Activated CD8-positive, alpha-beta memory T cell treated with anti-CD3 and anti-CD28 coated beads, Interleukin-2, amount 10 ng/mL, durations not matched to agents 7 days and 5 days (primary cell): ENCODE data around the gene HSPA9. TPM values are rescaled to one million over a fixed set of nuclear protein-coding genes. Genes with fewer than 3 reads are reported as not detected.

ENCODE experiments used
- ATAC-seq: fragments of 150-1000 bp; cut with Tn5 transposase; one replicate; pipeline ENCODE4 v1.10.0; 2021; ENCODE audit warnings: moderate library complexity
- CTCF ChIA-PET: fragments of 350-600 bp; sonication (Branson Sonifier 250); formaldehyde crosslinking; loops from one replicate; lab custom pipeline; 2021; ENCODE audit warnings: antibody characterized with exemption; lab: Charles Lee
- DNase-seq: peaks from one replicate; pipeline ENCODE4 v3.0.0-alpha.2; 2020
- H3K27ac Mint-ChIP-seq: one replicate; pipeline ENCODE4 v1.8.0; 2021; ENCODE audit warnings: mild to moderate bottlenecking, mixed read lengths
- H3K27me3 Mint-ChIP-seq: one replicate; pipeline ENCODE4 v1.8.0; 2021; ENCODE audit warnings: mixed read lengths
- H3K36me3 Mint-ChIP-seq: one replicate; pipeline ENCODE4 v1.8.0; 2021; ENCODE audit warnings: mild to moderate bottlenecking, mixed read lengths
- H3K4me1 Mint-ChIP-seq: one replicate; pipeline ENCODE4 v1.8.0; 2021; ENCODE audit warnings: mixed read lengths
- H3K4me3 Mint-ChIP-seq: one replicate; pipeline ENCODE4 v1.8.0; 2021; ENCODE audit warnings: mild to moderate bottlenecking, moderate library complexity, mixed read lengths
- H3K9me3 Mint-ChIP-seq: one replicate; pipeline ENCODE4 v1.8.0; 2022; ENCODE audit warnings: low read depth, mixed read lengths
- total RNA-seq, 2 experiments: library from RNA; stranded (reverse); gene quantifications; one replicate each; pipeline ENCODE4 v1.2.3, GENCODE V29; 2021

The HSPA9 gene
- total RNA-seq, 2 experiments from 2014 or later = 208 to 309 TPM

DNA sequence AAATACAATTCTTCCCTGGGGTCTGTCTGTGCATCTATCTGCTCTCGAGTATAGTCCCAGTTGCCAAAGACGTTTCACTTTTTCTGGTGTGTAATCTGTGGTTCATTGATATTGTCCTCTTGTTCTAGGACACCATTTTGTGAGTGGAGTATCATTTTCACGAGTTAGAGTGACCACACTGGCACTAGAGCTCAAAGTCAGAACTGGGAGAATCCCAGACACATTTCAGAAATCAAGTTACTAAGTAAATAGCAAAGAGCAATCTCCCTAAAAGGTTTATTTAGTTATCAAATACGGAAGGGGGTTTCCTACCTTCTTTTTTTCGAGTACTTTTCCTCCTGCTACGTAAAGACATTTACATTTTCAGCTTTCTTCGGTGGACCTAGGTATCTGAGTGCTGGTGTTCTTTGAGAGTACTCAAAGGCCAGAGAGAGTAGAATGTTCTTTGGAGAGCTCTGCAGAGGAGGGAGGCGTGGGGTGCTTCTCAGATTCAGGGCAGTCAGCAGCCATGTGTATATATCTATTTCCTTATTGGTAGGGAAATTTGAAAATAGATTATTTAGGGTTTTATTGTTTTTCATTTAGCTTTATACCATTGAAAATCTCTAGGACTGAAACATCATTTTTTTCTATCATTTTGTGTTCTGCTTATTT lies 8.9 kb upstream of the HSPA9 start:
- Mint-ChIP-seq H3K4me3 (no peak overlapping the region), H3K9me3 (no peaks in the 10 kb centered on the region), H3K27me3 (peaks cover 18% of the 10 kb centered on the region), H3K36me3 (no peaks in the 10 kb centered on the region), H3K4me1 (peaks cover 4% of the 10 kb centered on the region), H3K27ac (no peak overlapping the region)
- DNase-seq (no peak), ATAC-seq (no peak)
- CTCF ChIA-PET = interaction anchor here (1.0 to 1.2 kb wide), 2 partner anchors 57 to 206 kb away, joined by 3 read pairs; no protein-coding TSS in a partner anchor

DNA sequence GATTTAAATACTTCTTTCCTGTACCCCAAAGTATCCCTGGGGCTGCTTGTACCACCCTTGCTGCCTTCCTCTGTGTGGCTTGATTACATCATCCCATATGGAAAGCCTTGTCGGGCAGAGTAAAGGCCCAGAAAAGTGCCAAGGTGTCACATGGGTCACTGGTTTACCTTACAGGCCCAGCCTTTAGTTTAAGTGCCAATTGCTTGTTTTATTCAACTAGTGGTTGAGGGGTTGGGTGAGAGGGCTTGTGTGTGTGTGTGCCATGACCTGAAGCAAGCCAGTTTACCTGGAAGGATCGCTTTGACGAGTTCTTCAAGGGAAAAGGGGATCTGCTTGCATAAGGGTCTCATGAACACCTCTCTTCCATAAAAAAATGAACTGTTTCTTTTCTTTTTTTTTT lies 7.8 kb upstream of the HSPA9 start:
- Mint-ChIP-seq H3K4me1 (peaks cover 4% of the 10 kb centered on the region), H3K9me3 (no peaks in the 10 kb centered on the region), H3K36me3 (no peaks in the 10 kb centered on the region), H3K27me3 (peaks cover 13% of the 10 kb centered on the region), H3K27ac (no peak overlapping the region), H3K4me3 (no peak overlapping the region)
- no peak for ATAC-seq
- CTCF ChIA-PET = no interaction called here
- no peak for DNase-seq

DNA sequence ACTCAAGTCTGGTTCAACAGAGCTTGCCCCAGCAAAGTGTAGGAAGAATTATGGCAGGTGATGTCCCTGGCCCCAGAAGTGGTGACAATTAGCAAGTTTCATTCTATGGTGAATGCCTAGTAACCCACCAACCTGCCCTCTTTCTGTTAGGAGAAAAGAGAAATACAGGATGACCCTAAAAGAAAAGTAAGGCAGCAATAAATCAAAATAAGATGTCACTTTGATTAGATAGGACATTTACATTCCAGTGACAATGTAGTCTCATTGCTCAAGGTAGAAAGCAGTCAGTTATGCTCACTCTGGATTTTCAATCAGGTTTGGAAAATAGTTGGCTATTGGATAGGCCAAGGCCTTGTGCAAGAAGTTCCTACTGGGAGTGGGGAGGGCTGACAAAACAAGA lies 5.6 kb upstream of the HSPA9 start:
- CTCF ChIA-PET = interaction anchor here (0.5 to 1.8 kb wide), 4 partner anchors 11 to 501 kb away, joined by 3 to 6 read pairs (median 4); no protein-coding TSS in a partner anchor
- DNase-seq = no peak
- H3K36me3 Mint-ChIP-seq = peaks cover 1% of the 10 kb centered on the region
- peaks cover 10% of the 10 kb centered on the region for H3K27me3 Mint-ChIP-seq
- H3K9me3 Mint-ChIP-seq = no peaks in the 10 kb centered on the region
- no peak for ATAC-seq
- H3K4me1 Mint-ChIP-seq = peaks cover 12% of the 10 kb centered on the region
- H3K27ac Mint-ChIP-seq = no peak overlapping the region
- no peak overlapping the region for H3K4me3 Mint-ChIP-seq

DNA sequence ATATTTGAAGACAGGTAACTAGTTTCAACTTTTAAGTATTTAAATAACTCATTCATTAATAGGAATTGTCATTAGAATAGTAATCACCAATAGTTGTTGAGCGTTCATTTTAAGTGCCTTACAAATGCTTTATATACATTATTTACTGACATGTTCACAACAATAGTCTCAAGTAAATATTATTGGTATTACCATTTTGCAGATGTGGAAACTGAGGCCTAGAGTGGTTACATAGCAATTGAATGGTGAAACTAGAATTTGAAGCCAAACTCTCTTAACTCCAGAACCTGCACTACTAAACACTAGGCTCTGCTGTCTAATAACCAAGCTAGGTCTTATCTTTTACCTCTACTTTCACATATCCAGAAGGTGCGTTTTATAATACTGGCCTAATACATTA lies 4.8 kb upstream of the HSPA9 start:
- DNase-seq = no peak
- Mint-ChIP-seq H3K4me3 (no peak overlapping the region), H3K27me3 (peaks cover 3% of the 10 kb centered on the region), H3K9me3 (no peaks in the 10 kb centered on the region), H3K36me3 (peaks cover 1% of the 10 kb centered on the region), H3K27ac (no peak overlapping the region), H3K4me1 (peaks cover 14% of the 10 kb centered on the region)
- no peak for ATAC-seq
- CTCF ChIA-PET = interaction anchor here (0.6 to 1.8 kb wide), 22 partner anchors 9 to 682 kb away, joined by 3 to 8 read pairs (median 4); partner anchors contain the start of gene CDC25C

DNA sequence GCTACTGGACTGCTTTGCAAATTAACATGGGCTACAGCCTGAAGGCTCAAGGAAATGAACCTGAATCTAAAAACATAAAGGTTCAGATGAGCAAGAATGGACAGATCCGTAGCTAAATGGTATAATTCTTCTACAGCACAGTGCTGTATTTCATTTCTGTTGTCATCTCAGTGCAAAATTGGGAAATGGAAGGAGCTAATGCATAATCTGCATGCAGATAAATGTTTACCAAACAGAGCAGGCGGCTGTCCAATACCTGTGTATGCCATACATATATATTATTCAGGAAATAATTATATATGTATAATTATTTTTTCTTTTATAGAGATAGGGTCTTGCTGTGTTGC lies 4.3 kb upstream of the HSPA9 start:
- H3K4me1 Mint-ChIP-seq = peaks cover 14% of the 10 kb centered on the region
- H3K9me3 Mint-ChIP-seq = no peaks in the 10 kb centered on the region

DNA sequence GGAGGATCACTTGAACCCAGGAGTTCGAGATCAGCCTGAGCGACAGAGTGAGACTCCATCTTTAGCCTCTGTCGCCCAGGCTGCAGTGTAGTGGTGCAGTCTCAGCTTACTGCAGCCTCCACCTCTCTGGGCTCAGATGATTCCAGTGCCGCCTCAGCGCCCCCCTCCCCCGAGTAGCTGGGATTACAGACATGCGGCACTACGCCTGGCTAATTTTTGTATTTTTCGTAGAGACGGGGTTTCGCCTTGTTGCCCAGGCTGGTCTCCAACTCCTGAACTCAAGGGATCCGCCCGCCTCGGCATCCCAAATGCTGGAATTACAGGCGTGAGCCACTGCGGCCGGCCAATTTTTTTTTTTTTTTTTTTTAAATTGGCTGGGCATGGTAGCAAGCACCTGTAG lies 2.3 kb upstream of the HSPA9 start:
- CTCF ChIA-PET = interaction anchor here (0.6 to 3.0 kb wide), 2 partner anchors 114 to 852 kb away, joined by 3 to 18 read pairs; partner anchors contain the start of gene EGR1
- DNase-seq (no peak), ATAC-seq (no peak)
- Mint-ChIP-seq H3K27ac (no peak overlapping the region), H3K27me3 (no peaks in the 10 kb centered on the region), H3K36me3 (peaks cover 18% of the 10 kb centered on the region), H3K4me3 (no peak overlapping the region), H3K4me1 (peaks cover 23% of the 10 kb centered on the region), H3K9me3 (no peaks in the 10 kb centered on the region)

More for the DNA sequence above, 4.3 kb upstream of the HSPA9 start:
- Mint-ChIP-seq H3K27ac (peak overlapping the region; percentile 22), H3K36me3 (peaks cover 6% of the 10 kb centered on the region), H3K4me3 (no peak overlapping the region), H3K27me3 (no peaks in the 10 kb centered on the region)
- DNase-seq (no peak), ATAC-seq (no peak)
- CTCF ChIA-PET = interaction anchor here (0.6 to 1.5 kb wide), 34 partner anchors 9 to 1132 kb away, joined by 3 to 8 read pairs (median 3); partner anchors contain the start of gene CDC25C

DNA sequence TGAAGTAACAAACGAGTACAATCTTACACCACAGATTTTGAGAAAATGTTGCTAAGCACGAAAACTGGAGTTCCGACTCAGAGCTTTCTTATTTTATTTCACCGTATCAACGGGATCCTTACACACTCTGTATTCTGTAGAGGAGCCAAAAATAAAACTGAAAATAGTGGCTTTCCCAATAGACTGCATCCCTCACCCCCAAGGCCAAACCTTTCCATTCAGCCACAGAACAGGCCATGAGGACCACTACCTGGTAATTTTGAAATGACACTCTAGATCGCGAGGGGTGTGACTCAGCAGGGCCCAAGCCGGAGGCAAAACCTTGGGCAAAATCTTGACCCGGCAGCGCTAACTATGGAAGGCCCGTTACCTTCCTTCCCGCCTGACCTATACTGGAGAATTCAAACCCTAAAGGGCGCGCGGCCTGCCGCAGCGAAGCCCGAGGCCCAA lies 432 bp downstream of the HSPA9 start:
- Mint-ChIP-seq H3K9me3 (no peaks in the 10 kb centered on the region), H3K27ac (peak overlapping the region; percentile 98), H3K36me3 (peaks cover 35% of the 10 kb centered on the region), H3K27me3 (no peaks in the 10 kb centered on the region), H3K4me3 (peak overlapping the region; percentile 93), H3K4me1 (peaks cover 38% of the 10 kb centered on the region)
- DNase-seq = no peak
- no peak for ATAC-seq
- CTCF ChIA-PET = interaction anchor here (0.6 to 3.0 kb wide), 7 partner anchors 8 to 730 kb away, joined by 3 to 23 read pairs (median 7); partner anchors contain the start of genes EGR1, ETF1 and MATR3

DNA sequence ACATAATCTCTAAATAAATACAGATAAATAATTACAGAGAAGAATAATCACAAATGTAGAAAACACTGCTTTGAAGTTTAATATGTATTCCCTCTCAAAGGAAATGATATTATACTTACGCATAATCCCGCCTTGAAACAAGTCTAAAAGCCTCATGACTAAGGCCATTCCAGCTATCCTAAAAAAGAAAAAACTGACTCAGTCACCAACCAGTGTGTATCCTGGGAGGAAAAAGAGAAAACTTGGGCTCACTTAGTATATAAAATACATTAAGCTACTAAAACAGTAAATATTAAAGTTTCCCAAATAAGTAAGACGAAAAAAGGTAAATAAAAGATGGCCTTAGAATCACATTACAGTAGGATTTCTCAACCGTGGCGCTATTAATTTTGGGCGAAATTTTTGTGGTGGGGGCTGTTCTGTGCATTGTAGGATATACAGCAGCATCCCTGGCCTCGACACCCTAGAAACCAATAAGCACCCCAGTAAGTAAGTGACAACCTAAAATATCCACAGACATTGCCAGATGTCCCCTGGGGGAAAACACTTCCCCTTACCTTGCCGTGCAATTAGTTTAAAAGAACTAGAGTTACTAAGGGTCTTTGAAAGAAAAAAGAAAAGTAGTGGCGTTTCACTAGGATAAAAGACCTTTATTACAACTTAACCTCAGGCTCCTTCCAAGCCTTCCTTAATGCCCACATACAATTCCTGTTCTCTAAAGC lies 1.1 kb downstream of the HSPA9 start:
- peak overlapping the region; percentile 98 for H3K27ac Mint-ChIP-seq
- no peak for ATAC-seq
- H3K4me1 Mint-ChIP-seq = peaks cover 40% of the 10 kb centered on the region
- H3K27me3 Mint-ChIP-seq = no peaks in the 10 kb centered on the region
- H3K4me3 Mint-ChIP-seq = peak overlapping the region; percentile 93
- CTCF ChIA-PET = interaction anchor here (2.1 to 3.0 kb wide), 2 partner anchors 31 to 110 kb away, joined by 18 read pairs; partner anchors contain the start of genes EGR1 and ETF1
- no peaks in the 10 kb centered on the region for H3K9me3 Mint-ChIP-seq
- no peak for DNase-seq
- H3K36me3 Mint-ChIP-seq = peaks cover 38% of the 10 kb centered on the region

DNA sequence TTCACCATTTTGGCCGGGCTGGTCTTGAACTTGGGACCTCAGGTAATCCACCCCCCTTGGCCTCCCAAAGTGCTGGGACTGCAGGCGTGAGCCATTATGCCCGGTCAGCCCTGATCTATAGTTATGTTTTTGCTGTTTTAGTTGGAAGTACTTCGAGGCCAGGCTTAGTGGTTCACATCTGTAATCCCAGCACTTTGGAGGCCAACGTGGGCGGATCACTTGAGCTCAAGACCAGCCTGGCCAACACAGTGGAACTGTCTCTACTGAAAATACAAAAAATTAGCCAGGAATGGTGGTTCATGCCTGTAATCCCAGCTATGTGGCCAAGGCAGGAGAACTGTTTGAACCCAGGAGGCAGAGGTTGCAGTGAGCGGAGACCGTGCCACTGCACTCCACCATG lies 2.0 kb downstream of the HSPA9 start:
- H3K27me3 Mint-ChIP-seq = no peaks in the 10 kb centered on the region
- CTCF ChIA-PET = no interaction called here
- H3K27ac Mint-ChIP-seq = peak overlapping the region; percentile 43
- DNase-seq (no peak), ATAC-seq (no peak)
- H3K4me1 Mint-ChIP-seq = peaks cover 49% of the 10 kb centered on the region
- H3K4me3 Mint-ChIP-seq = no peak overlapping the region
- peaks cover 47% of the 10 kb centered on the region for H3K36me3 Mint-ChIP-seq
- H3K9me3 Mint-ChIP-seq = no peaks in the 10 kb centered on the region

DNA sequence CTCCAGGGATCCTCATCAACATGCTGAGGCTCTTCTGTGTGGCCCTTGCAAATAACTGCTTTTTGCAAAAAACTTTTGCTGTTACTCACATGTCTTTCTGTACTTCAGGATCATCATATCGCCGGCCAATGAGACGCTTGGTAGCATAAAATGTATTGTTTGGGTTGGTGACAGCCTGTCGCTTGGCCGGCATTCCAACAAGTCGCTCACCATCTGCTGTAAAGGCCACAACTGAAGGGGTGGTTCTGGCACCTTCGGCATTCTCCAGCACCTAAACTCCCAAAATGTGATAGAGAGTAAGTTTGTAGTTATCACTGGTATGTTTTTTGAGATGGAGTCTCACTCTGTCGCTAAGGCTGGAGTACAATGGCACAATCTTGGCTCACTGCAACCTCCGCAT lies 4.3 kb downstream of the HSPA9 start:
- H3K36me3 Mint-ChIP-seq = peaks cover 66% of the 10 kb centered on the region
- H3K4me1 Mint-ChIP-seq = peaks cover 61% of the 10 kb centered on the region
- no peak overlapping the region for H3K4me3 Mint-ChIP-seq
- no peak overlapping the region for H3K27ac Mint-ChIP-seq
- no peaks in the 10 kb centered on the region for H3K27me3 Mint-ChIP-seq
- no peak for ATAC-seq
- H3K9me3 Mint-ChIP-seq = no peaks in the 10 kb centered on the region
- CTCF ChIA-PET = interaction anchor here (1.2 kb wide), 1 partner anchor 23 kb away, joined by 4 read pairs; no protein-coding TSS in a partner anchor
- DNase-seq = no peak

DNA sequence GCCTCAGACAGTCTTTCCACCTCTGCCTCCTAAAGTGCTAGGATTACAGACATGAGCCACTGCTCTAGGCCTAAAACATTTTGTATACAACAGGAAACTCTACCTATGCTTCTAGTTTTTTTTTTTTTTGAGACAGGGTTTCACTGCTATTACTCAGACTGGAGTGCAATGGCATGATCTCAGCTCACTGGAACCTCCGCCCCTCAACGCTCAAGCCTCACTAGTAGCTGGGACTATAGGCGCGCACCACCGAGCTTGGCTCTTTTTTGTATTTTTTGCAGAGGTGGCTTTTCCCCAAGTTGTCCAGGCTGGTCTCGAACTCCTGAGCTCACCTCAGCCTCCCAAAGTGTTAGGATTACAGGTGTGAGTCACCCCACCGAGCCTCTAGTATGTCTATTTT lies 5.4 kb downstream of the HSPA9 start:
- peaks cover 68% of the 10 kb centered on the region for H3K4me1 Mint-ChIP-seq
- no peak for ATAC-seq

DNA sequence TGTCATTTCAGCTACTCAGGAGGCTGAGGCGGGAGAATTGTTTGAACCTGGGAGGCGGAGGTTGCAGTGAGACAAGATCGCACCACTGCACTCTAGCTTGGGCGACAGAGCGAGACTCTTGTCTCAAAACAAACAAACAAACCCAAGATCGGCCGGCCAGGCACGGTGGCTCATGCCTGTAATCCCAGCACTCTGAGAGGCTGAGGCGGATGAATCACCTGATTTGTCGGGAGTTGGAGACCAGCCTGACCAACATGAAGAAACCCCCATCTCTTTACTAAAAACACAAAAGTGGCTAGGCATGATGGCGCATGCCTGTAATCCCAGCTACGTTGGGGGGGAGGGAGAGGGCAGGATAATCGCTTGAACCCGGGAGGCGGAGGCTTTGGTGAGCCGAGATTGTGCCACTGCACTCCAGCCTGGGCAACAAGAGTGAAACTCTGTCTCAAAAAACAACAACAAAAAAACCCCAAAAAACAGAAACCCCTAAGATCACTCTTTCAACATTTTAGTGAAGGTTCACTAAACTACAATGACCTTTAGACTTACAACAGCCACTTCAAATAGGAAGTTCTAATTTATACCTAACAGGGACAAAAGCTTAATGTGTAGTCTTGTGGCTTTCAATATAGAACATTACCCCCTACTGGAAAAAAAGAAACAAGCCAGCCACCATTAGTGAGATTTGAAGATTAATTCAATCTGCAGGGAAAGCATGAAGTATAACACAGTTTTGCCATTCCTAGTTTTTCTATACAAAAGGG lies 7.0 kb downstream of the HSPA9 start:
- H3K4me3 Mint-ChIP-seq = no peak overlapping the region
- peaks cover 70% of the 10 kb centered on the region for H3K36me3 Mint-ChIP-seq
- CTCF ChIA-PET = interaction anchor here (0.7 to 3.8 kb wide), 6 partner anchors 11 to 119 kb away, joined by 3 to 16 read pairs (median 4); no protein-coding TSS in a partner anchor
- H3K27me3 Mint-ChIP-seq = no peaks in the 10 kb centered on the region
- ATAC-seq = no peak
- H3K27ac Mint-ChIP-seq = peak overlapping the region; percentile 65
- DNase-seq = no peak
- no peaks in the 10 kb centered on the region for H3K9me3 Mint-ChIP-seq
- H3K4me1 Mint-ChIP-seq = peaks cover 76% of the 10 kb centered on the region

More for the DNA sequence above, 5.4 kb downstream of the HSPA9 start:
- no peak for DNase-seq
- no peaks in the 10 kb centered on the region for H3K9me3 Mint-ChIP-seq
- H3K4me3 Mint-ChIP-seq = no peak overlapping the region
- H3K36me3 Mint-ChIP-seq = peaks cover 73% of the 10 kb centered on the region
- H3K27me3 Mint-ChIP-seq = no peaks in the 10 kb centered on the region
- peak overlapping the region; percentile 15 for H3K27ac Mint-ChIP-seq
- CTCF ChIA-PET = interaction anchor here (0.6 to 1.1 kb wide), 2 partner anchors 26 to 340 kb away, joined by 3 read pairs; partner anchors contain the start of gene ETF1
